IMR-90 (cell line): ENCODE results near the gene ZNF836. TPM values are rescaled to one million over a fixed set of nuclear protein-coding genes. Genes with fewer than 3 reads are reported as not detected.

Experiments used
- ATAC-seq: fragments of 200-7000 bp; cut with Tn5 transposase; 2 replicates; pipeline ENCODE4 v1.9.1; 2020; ENCODE audit warnings: low read depth, mild to moderate bottlenecking, moderate library complexity
- BruUV-seq: library from RNA; stranded (reverse); fragments of 400-500 nt; replicated peaks from 2 replicates; lab custom pipeline; 2021; lab: Mats Ljungman, UMichigan
- CTCF ChIA-PET: fragments of 300-600 bp; formaldehyde crosslinking; extraction: SDS; loops from one replicate; lab custom pipeline; 2021; ENCODE audit warnings: antibody characterized with exemption; lab: Yijun Ruan, JAX
- POLR2A ChIA-PET: fragments of 300-600 bp; sonication (Branson Sonifier 250); formaldehyde crosslinking; loops from one replicate; lab custom pipeline; 2022; ENCODE audit warnings: antibody characterized with exemption; ENCODE audit not compliant: unreplicated experiment; lab: Charles Lee
- DNase-seq: peaks from one replicate; pipeline ENCODE4 v3.0.0; 2013
- H2AFZ ChIP-seq: replicated peaks from 2 replicates; pipeline ENCODE3; 2013; ENCODE audit warnings: low read length, mild to moderate bottlenecking; ENCODE audit not compliant: poor library complexity
- H2AK5ac ChIP-seq: 2 replicates; pipeline ENCODE4 v1.6.1; 2013; ENCODE audit warnings: low read depth, low read length, inconsistent platforms
- H2AK9ac ChIP-seq: replicated peaks from 2 replicates; pipeline ENCODE3; 2013; ENCODE audit warnings: mild to moderate bottlenecking, low read depth, low read length, moderate library complexity; ENCODE audit not compliant: poor library complexity
- H2BK120ac ChIP-seq: 2 replicates; pipeline ENCODE4 v1.6.1; 2013; ENCODE audit warnings: low read depth, low read length, inconsistent platforms
- H2BK15ac ChIP-seq: 3 replicates; pipeline ENCODE4 v1.6.1; 2013; ENCODE audit warnings: low read depth, low read length, inconsistent platforms
- H2BK20ac ChIP-seq: 2 replicates; pipeline ENCODE4 v1.6.1; 2013; ENCODE audit warnings: low read depth, mild to moderate bottlenecking, inconsistent platforms, low read length, moderate library complexity
- H2BK5ac ChIP-seq: 2 replicates; pipeline ENCODE4 v1.6.1; 2013; ENCODE audit warnings: mild to moderate bottlenecking, low read depth, low read length, inconsistent platforms; ENCODE audit not compliant: poor library complexity, severe bottlenecking
- H3K14ac ChIP-seq: replicated peaks from 2 replicates; pipeline ENCODE4 v1.6.1; 2013; ENCODE audit warnings: low read depth, low read length, inconsistent platforms
- H3K18ac ChIP-seq: 2 replicates; pipeline ENCODE4 v1.6.1; 2013; ENCODE audit warnings: low read depth, low read length, control low read depth
- H3K23ac ChIP-seq: 2 replicates; pipeline ENCODE4 v1.6.1; 2013; ENCODE audit warnings: low read depth, low read length, inconsistent platforms
- H3K27ac ChIP-seq: 2 replicates; pipeline ENCODE4 v1.5.1; 2013; ENCODE audit warnings: mild to moderate bottlenecking, control low read depth, low read length; ENCODE audit not compliant: insufficient read depth
- H3K27me3 ChIP-seq: 2 replicates; pipeline ENCODE4 v1.6.1; 2013; ENCODE audit warnings: low read length; ENCODE audit not compliant: control insufficient read depth, insufficient read depth
- H3K36me3 ChIP-seq: 2 replicates; pipeline ENCODE4 v1.6.1; 2013; ENCODE audit warnings: low read length, mixed read lengths; ENCODE audit not compliant: control insufficient read depth, insufficient read depth
- H3K4ac ChIP-seq: 2 replicates; pipeline ENCODE4 v1.6.1; 2013; ENCODE audit warnings: low read depth, low read length, inconsistent platforms
- H3K4me1 ChIP-seq: 2 replicates; pipeline ENCODE4 v1.6.1; 2013; ENCODE audit warnings: low read length, mixed read lengths; ENCODE audit not compliant: control insufficient read depth, insufficient read depth
- H3K4me2 ChIP-seq: 2 replicates; pipeline ENCODE4 v1.6.1; 2013; ENCODE audit warnings: low read depth, mild to moderate bottlenecking, control low read depth, low read length, moderate library complexity
- H3K4me3 ChIP-seq: 2 replicates; pipeline ENCODE4 v1.5.1; 2013; ENCODE audit warnings: low read depth, mild to moderate bottlenecking, control low read depth, low read length, moderate library complexity; ENCODE audit not compliant: insufficient read depth
- H3K56ac ChIP-seq: 2 replicates; pipeline ENCODE4 v1.6.1; 2013; ENCODE audit warnings: low read length, inconsistent platforms; ENCODE audit not compliant: insufficient read depth; ENCODE audit errors: extremely low read depth
- H3K79me1 ChIP-seq, 2 experiments: 2 replicates each; pipeline ENCODE4 v1.6.1; 2013; ENCODE audit warnings: low read length in 2 of 2, inconsistent platforms in 1 of 2, low read depth in 1 of 2
- H3K9ac ChIP-seq: 2 replicates; pipeline ENCODE4 v1.6.1; 2013; ENCODE audit warnings: low read depth, low read length, control low read depth
- H3K9me1 ChIP-seq: 2 replicates; pipeline ENCODE4 v1.6.1; 2013; ENCODE audit warnings: low read length, inconsistent platforms; ENCODE audit not compliant: insufficient read depth
- H3K9me3 ChIP-seq: 2 replicates; pipeline ENCODE4 v1.6.1; 2013; ENCODE audit warnings: low read length; ENCODE audit not compliant: control insufficient read depth, insufficient read depth
- H4K20me1 ChIP-seq: 2 replicates; pipeline ENCODE4 v1.6.1; 2013; ENCODE audit warnings: low read length, inconsistent platforms; ENCODE audit not compliant: insufficient read depth
- H4K5ac ChIP-seq: 2 replicates; pipeline ENCODE4 v1.6.1; 2013; ENCODE audit warnings: mild to moderate bottlenecking, low read depth, low read length, control low read depth
- H4K8ac ChIP-seq, 2 experiments: 2 replicates each; pipeline ENCODE4 v1.6.1; 2013; ENCODE audit warnings: low read depth in 2 of 2, low read length in 2 of 2, control low read depth in 1 of 2, inconsistent platforms in 1 of 2
- H4K91ac ChIP-seq: 2 replicates; pipeline ENCODE4 v1.6.1; 2013; ENCODE audit warnings: low read depth, low read length, inconsistent platforms; ENCODE audit not compliant: insufficient read depth
- BHLHE40 ChIP-seq: fragments of 150-350 bp; IDR thresholded peaks from 2 replicates; pipeline ENCODE4 v1.6.1; 2016; ENCODE audit warnings: mild to moderate bottlenecking, low read depth, low read length
- CEBPB ChIP-seq: IDR thresholded peaks from 2 replicates; pipeline ENCODE4 v1.6.1; 2012; ENCODE audit warnings: low read depth, low read length, improper control_type of control experiment
- CHD1 ChIP-seq: IDR thresholded peaks from 2 replicates; pipeline ENCODE4 v1.6.1; 2012; ENCODE audit warnings: low read depth, low read length, improper control_type of control experiment
- ELK1 ChIP-seq: fragments of 150-350 bp; IDR thresholded peaks from 2 replicates; pipeline ENCODE4 v1.6.1; 2016; ENCODE audit warnings: low read depth, mild to moderate bottlenecking, low read length, moderate library complexity, borderline replicate concordance
- FOS ChIP-seq: fragments of 150-350 bp; IDR thresholded peaks from 2 replicates; pipeline ENCODE4 v1.6.1; 2016; ENCODE audit warnings: low read depth, low read length
- MAFK ChIP-seq: IDR thresholded peaks from 2 replicates; pipeline ENCODE4 v1.6.1; 2012; ENCODE audit warnings: low read depth, low read length, improper control_type of control experiment
- MAZ ChIP-seq: IDR thresholded peaks from 2 replicates; pipeline ENCODE4 v1.6.1; 2012; ENCODE audit warnings: low read depth, mild to moderate bottlenecking, low read length, improper control_type of control experiment, moderate library complexity, borderline replicate concordance
- MXI1 ChIP-seq: IDR thresholded peaks from 2 replicates; pipeline ENCODE4 v1.6.1; 2012; ENCODE audit warnings: low read depth, mild to moderate bottlenecking, low read length, moderate library complexity, borderline replicate concordance
- NFE2L2 ChIP-seq: fragments of 150-350 bp; IDR thresholded peaks from 2 replicates; pipeline ENCODE4 v1.6.1; 2016; ENCODE audit warnings: low read depth, mild to moderate bottlenecking, low read length
- POLR2A ChIP-seq: IDR thresholded peaks from 2 replicates; pipeline ENCODE4 v1.6.1; 2012; ENCODE audit warnings: mild to moderate bottlenecking, low read depth, low read length
- RAD21 ChIP-seq: IDR thresholded peaks from 2 replicates; pipeline ENCODE4 v1.6.1; 2012; ENCODE audit warnings: low read length, improper control_type of control experiment
- RCOR1 ChIP-seq: IDR thresholded peaks from 2 replicates; pipeline ENCODE4 v1.6.1; 2012; ENCODE audit warnings: mild to moderate bottlenecking, low read length, improper control_type of control experiment; ENCODE audit not compliant: insufficient replicate concordance
- RFX5 ChIP-seq: IDR thresholded peaks from 2 replicates; pipeline ENCODE4 v1.8.0; 2012; ENCODE audit warnings: low read depth, mild to moderate bottlenecking, low read length, moderate library complexity
- SMC3 ChIP-seq: fragments of 150-350 bp; IDR thresholded peaks from 2 replicates; pipeline ENCODE4 v1.6.1; 2016; ENCODE audit warnings: low read depth, mild to moderate bottlenecking, antibody characterized with exemption, low read length, moderate library complexity
- WGBS, 2 experiments: methylation state at CpG; one replicate each; pipeline versions ENCODE4 v1.1.5 to v1.1.7; 2013; ENCODE audit warnings: missing lambda C conversion rate in 2 of 2; ENCODE audit not compliant: insufficient read length in 1 of 2; ENCODE audit errors: extremely low coverage in 2 of 2; 5-methylcytosine and 5-hydroxymethylcytosine counted together
- dilution Hi-C: fragments of 300-500 bp; cut with HindIII; formaldehyde crosslinking; loops from one replicate; pipeline ENCODE4 v1.14.3; 2018; ENCODE audit warnings: low sequenced_read_pairs; ENCODE audit not compliant: unreplicated experiment
- in situ Hi-C: fragments of 300-500 bp; cut with MboI; formaldehyde crosslinking; loops from 3 replicates; pipeline ENCODE4 v1.14.3; 2019; ENCODE audit warnings: low sequenced_read_pairs, inconsistent platforms, mixed read lengths
- intact Hi-C: fragments of 100-400 bp; cut with micrococcal nuclease; formaldehyde crosslinking; loops from 2 replicates; pipeline ENCODE4 v1.10.0; 2022
- polyA plus RNA-seq, 3 experiments: library from polyadenylated mRNA; depleted of rRNA; stranded (reverse); fragments of >200 nt; gene quantifications; 2 replicates each; pipeline ENCODE4 v1.2.3, GENCODE V29; 2012; ENCODE audit warnings: low replicate concordance in 1 of 3
- total RNA-seq: library from RNA; depleted of rRNA; stranded (reverse); fragments of >200 nt; gene quantifications from 2 replicates; pipeline ENCODE4 v1.2.3, GENCODE V29; 2012
- TF ChIP-seq, protein P1 (sequence below): conservative IDR thresholded peaks from 2 replicates; pipeline ENCODE4 v1.5.1; 2012; ENCODE audit warnings: mild to moderate bottlenecking, low read depth, low read length, improper control_type of control experiment
- TF ChIP-seq, protein P2 (sequence below): fragments of 150-350 bp; IDR thresholded peaks from 2 replicates; pipeline ENCODE4 v1.6.1; 2017; ENCODE audit warnings: mild to moderate bottlenecking, antibody characterized with exemption, low read length, low read depth

ZNF836 gene
- total and polyA plus RNA-seq, 2 of the 4 experiments (the other 2 are of a cell fraction): 1.1 to 4.1 TPM

GRCh38 chr19:52176574-52176973, 5.2 kb upstream of the ZNF836 start:
- Histone ChIP-seq H3K27ac (no peak overlapping the region), H3K27me3 (no peaks in the 10 kb centered on the region), H3K14ac (no peak overlapping the region), H3K23ac (no peak overlapping the region), H3K9me3 (no peaks in the 10 kb centered on the region), H3K79me1 (no peaks in the 10 kb centered on the region), H4K20me1 (no peaks in the 10 kb centered on the region), H3K4me3 (no peak overlapping the region), H3K4me2 (no peak overlapping the region), H2AK5ac (no peak overlapping the region), H3K36me3 (no peaks in the 10 kb centered on the region), H2BK5ac (no peak overlapping the region), H3K4ac (no peak overlapping the region), H3K4me1 (no peaks in the 10 kb centered on the region), H3K9me1 (no peaks in the 10 kb centered on the region), H4K5ac (no peak overlapping the region), H4K91ac (no peak overlapping the region), H2AK9ac (no peak overlapping the region), H3K18ac (no peak overlapping the region), H2BK120ac (no peak overlapping the region), H2BK20ac (no peak overlapping the region), H3K56ac (no peak overlapping the region), H3K9ac (no peak overlapping the region), H2BK15ac (no peak overlapping the region), H2AFZ (no peak overlapping the region), H4K8ac (no peak overlapping the region)
- ChIA-PET CTCF (no interaction called here), POLR2A (no interaction called here)
- dilution Hi-C loops: no loop called here
- intact Hi-C loops: no loop called here
- ATAC-seq (no peak), DNase-seq (no peak)
- 89% methylated on average over 3 of the region's 10 CpGs; no CpG with 5 or more reads in 1 of the 2 experiments for WGBS, 2 experiments
- TF ChIP-seq NFE2L2 (no peak), POLR2A (no peak), RFX5 (no peak), RCOR1 (no peak), CEBPB (no peak), MAFK (no peak), RAD21 (no peak), FOS (no peak), CHD1 (no peak), SMC3 (no peak), BHLHE40 (no peak), MXI1 (no peak), MAZ (no peak), ELK1 (no peak)
- TF ChIP-seq, protein P1, sequence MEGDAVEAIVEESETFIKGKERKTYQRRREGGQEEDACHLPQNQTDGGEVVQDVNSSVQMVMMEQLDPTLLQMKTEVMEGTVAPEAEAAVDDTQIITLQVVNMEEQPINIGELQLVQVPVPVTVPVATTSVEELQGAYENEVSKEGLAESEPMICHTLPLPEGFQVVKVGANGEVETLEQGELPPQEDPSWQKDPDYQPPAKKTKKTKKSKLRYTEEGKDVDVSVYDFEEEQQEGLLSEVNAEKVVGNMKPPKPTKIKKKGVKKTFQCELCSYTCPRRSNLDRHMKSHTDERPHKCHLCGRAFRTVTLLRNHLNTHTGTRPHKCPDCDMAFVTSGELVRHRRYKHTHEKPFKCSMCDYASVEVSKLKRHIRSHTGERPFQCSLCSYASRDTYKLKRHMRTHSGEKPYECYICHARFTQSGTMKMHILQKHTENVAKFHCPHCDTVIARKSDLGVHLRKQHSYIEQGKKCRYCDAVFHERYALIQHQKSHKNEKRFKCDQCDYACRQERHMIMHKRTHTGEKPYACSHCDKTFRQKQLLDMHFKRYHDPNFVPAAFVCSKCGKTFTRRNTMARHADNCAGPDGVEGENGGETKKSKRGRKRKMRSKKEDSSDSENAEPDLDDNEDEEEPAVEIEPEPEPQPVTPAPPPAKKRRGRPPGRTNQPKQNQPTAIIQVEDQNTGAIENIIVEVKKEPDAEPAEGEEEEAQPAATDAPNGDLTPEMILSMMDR: no peak
- TF ChIP-seq, protein P2, sequence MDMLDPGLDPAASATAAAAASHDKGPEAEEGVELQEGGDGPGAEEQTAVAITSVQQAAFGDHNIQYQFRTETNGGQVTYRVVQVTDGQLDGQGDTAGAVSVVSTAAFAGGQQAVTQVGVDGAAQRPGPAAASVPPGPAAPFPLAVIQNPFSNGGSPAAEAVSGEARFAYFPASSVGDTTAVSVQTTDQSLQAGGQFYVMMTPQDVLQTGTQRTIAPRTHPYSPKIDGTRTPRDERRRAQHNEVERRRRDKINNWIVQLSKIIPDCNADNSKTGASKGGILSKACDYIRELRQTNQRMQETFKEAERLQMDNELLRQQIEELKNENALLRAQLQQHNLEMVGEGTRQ: no peak
- no TSS peak for BruUV-seq
- in situ Hi-C loops: no loop called here
